ENCODE measurements around the gene TIMM13.

GRCh38 chr19:2453431-2454025 is 26.1 kb upstream of the TIMM13 start:
- TF ChIP-seq, protein P1, sequence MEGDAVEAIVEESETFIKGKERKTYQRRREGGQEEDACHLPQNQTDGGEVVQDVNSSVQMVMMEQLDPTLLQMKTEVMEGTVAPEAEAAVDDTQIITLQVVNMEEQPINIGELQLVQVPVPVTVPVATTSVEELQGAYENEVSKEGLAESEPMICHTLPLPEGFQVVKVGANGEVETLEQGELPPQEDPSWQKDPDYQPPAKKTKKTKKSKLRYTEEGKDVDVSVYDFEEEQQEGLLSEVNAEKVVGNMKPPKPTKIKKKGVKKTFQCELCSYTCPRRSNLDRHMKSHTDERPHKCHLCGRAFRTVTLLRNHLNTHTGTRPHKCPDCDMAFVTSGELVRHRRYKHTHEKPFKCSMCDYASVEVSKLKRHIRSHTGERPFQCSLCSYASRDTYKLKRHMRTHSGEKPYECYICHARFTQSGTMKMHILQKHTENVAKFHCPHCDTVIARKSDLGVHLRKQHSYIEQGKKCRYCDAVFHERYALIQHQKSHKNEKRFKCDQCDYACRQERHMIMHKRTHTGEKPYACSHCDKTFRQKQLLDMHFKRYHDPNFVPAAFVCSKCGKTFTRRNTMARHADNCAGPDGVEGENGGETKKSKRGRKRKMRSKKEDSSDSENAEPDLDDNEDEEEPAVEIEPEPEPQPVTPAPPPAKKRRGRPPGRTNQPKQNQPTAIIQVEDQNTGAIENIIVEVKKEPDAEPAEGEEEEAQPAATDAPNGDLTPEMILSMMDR (IDR thresholded peaks at IDR 0.05): no peak
- no peak for TF ChIP-seq POLR2A (IDR thresholded peaks at IDR 0.05)
